ACHN (cell line): Measurements from ENCODE around the gene LRCH3.

Source experiments
- DNase-seq: peaks from one replicate; pipeline ENCODE4 v3.0.0-alpha.2; 2015
- in situ Hi-C: cut with HindIII; loops from 2 replicates; pipeline ENCODE4 v1.10.0; 2017; ENCODE audit warnings: low sequenced_read_pairs, low pct_ligation_motif_present, low pct_unique_long_range_greater_than_20kb

Gene LRCH3

GRCh38 chr3:197791113-197791891, at the start of gene LRCH3:
Gene LRCH3, plus strand, starts transcription at chr3:197791254. Its CDS starts 25 bp downstream, at chr3:197791279.
- DNase-seq = peak; percentile 72
- in situ Hi-C loops = no loop called here

- in situ Hi-C loops = no loop called here
Measured at GRCh38 chr3:197742787-197743186, 48.3 kb upstream of the LRCH3 start.

GRCh38 chr3:197746209-197746608, 44.8 kb upstream of the LRCH3 start:
- in situ Hi-C loops = no loop called here
- no peak for DNase-seq

More at GRCh38 chr3:197742787-197743186, 48.3 kb upstream of the LRCH3 start:
- no peak for DNase-seq

- no peak for DNase-seq
Measured at GRCh38 chr3:197746801-197747237, 44.2 kb upstream of the LRCH3 start.

GRCh38 chr3:197748597-197749314, 42.3 kb upstream of the LRCH3 start:
- in situ Hi-C loops = no loop called here

More at GRCh38 chr3:197746801-197747237, 44.2 kb upstream of the LRCH3 start:
- in situ Hi-C loops = no loop called here

GRCh38 chr3:197749315-197749600, 41.8 kb upstream of the LRCH3 start:
- in situ Hi-C loops = no loop called here
- peak; percentile 29 for DNase-seq

More at GRCh38 chr3:197748597-197749314, 42.3 kb upstream of the LRCH3 start:
- DNase-seq = no peak

- peak; percentile 75 for DNase-seq
- in situ Hi-C loops = no loop called here
Measured at GRCh38 chr3:197749601-197750395, 41.3 kb upstream of the LRCH3 start, which contains the start of gene FYTTD1. Gene FYTTD1, plus strand, starts transcription at chr3:197749883. Its CDS starts 89 bp downstream, at chr3:197749972.

GRCh38 chr3:197750396-197750831, 40.6 kb upstream of the LRCH3 start:
- in situ Hi-C loops = no loop called here
- peak; percentile 52 for DNase-seq

- DNase-seq = peak; percentile 34
- in situ Hi-C loops = no loop called here
Measured at GRCh38 chr3:197750858-197751737, 40.0 kb upstream of the LRCH3 start.

- in situ Hi-C loops = no loop called here
- no peak for DNase-seq
Measured at GRCh38 chr3:197752107-197752506, 38.9 kb upstream of the LRCH3 start.

GRCh38 chr3:197753263-197753662, 37.8 kb upstream of the LRCH3 start:
- DNase-seq = no peak
- in situ Hi-C loops = no loop called here

GRCh38 chr3:197756704-197757103, 34.4 kb upstream of the LRCH3 start:
- in situ Hi-C loops = no loop called here

GRCh38 chr3:197758512-197758911, 32.5 kb upstream of the LRCH3 start:
- in situ Hi-C loops = no loop called here
- no peak for DNase-seq

More at GRCh38 chr3:197756704-197757103, 34.4 kb upstream of the LRCH3 start:
- DNase-seq = no peak

GRCh38 chr3:197761784-197762183, 29.3 kb upstream of the LRCH3 start:
- no peak for DNase-seq
- in situ Hi-C loops = no loop called here

GRCh38 chr3:197775317-197775716, 15.7 kb upstream of the LRCH3 start:
- in situ Hi-C loops = no loop called here
- no peak for DNase-seq

GRCh38 chr3:197782230-197782629, 8.8 kb upstream of the LRCH3 start:
- DNase-seq = no peak
- in situ Hi-C loops = no loop called here

- in situ Hi-C loops = no loop called here
- no peak for DNase-seq
Measured at GRCh38 chr3:197784019-197784585, 7.0 kb upstream of the LRCH3 start.

- in situ Hi-C loops = no loop called here
- DNase-seq = no peak
Measured at GRCh38 chr3:197787412-197787811, 3.6 kb upstream of the LRCH3 start.
